NCI-H2227 (cell line): ENCODE data around the gene TMEM91.
A peak's percentile ranks its signal among the peaks of the same experiment; 100 is the strongest.
"Not testable (repeated sequence)": the region's sequence is repeated elsewhere in the genome, so short reads cannot be mapped to it uniquely, and the experiment has no call there.

Source experiments
- DNase-seq: peaks from one replicate; lab custom pipeline; 2025; ENCODE audit not compliant: unreplicated experiment; lab: John Stamatoyannopoulos, UW

Gene TMEM91

DNA sequence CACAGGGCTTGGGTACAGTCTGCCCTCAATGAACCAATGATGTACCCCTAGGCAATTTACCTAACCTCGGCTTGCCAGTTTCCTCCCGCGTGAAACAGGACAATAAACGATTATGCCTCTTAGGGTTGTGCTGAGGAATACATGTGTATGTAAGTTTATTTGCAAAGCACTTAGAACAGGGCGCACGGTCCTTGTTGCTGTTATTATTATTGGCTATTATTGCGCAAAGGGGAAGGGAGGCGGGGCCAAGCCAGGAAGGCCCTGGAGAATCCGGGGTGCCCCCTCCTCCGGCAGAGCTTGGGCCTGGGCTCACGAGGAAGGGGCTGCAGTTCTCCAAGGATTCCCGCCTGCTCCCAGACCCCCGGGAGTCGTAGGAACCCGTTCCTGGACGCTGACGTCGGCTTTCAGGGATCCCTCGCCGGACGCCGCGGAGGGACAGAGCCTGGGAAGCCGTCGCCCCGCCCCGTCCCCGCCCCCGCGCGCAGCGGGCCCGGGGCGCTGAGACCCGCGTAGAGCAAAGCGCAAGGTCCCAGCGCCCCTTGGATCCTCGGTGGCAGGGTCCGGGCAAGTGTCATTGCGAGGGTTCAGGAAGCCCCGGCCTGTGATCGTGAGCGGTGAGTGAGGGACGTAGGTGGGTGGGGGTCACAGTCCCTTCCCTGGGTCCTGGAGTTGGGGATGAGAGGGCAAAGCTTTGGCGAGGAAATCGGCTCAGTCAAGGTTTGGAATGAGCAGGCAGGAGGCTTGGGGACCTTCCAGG lies at the start of gene TMEM91:
Gene TMEM91 (plus strand): TSS at position 293 of the 757 bp plus-strand sequence. CDS start 1,777 bp downstream, outside the sequence.
- DNase-seq = peak; percentile 80

DNA sequence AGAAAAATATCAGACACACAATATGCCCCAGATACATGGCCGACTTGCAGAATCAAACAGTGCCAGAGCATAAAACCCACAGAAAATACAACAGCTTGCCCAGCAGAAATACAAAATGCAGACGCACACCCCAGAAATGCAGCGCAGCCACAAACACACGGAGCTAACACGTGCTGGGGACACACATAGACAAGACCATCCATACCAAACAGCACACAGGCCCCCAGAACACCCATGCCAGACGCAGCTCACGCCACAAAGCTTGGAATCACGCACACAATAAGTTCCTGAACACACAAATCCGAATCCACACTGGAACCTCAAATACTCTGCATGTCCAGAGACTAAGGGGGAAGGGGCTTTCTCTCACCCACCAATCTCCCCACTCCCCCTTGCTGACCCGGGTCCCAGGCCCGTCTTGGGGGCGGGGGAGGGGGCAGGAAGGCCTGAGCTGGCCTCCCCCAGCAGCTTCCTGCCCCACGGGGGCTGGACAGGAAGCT lies 49.2 kb upstream of the TMEM91 start:
- DNase-seq = no peak

DNA sequence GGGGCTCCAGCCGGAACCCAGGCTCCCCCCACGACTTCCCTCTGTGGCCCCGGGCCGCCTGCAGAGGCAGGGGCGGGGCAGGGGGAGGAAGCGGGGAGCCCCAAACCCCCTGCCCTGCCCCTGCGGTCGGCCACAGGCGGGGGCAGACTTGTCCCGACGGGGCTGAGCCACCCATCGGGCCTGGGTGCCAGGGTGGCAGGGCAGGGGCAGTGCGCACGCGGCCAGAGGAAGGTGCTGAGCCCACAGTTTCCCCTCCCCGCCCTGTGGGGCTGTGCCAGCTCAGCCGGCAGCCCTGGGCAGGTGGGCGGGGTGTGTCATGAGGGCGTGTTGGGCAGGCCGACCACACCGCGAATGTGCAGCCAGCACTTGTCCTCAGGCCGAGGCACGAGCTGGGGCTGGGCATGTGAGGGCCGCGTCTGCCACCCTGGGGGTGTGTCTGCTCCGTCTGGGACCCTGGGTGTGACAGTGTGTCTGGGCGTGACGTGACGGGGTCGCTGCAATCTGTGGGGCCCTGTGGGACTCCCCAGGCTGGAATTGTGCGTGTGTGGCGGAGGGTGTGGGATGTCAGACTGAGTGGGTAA lies 48.7 kb upstream of the TMEM91 start:
- no peak for DNase-seq

DNA sequence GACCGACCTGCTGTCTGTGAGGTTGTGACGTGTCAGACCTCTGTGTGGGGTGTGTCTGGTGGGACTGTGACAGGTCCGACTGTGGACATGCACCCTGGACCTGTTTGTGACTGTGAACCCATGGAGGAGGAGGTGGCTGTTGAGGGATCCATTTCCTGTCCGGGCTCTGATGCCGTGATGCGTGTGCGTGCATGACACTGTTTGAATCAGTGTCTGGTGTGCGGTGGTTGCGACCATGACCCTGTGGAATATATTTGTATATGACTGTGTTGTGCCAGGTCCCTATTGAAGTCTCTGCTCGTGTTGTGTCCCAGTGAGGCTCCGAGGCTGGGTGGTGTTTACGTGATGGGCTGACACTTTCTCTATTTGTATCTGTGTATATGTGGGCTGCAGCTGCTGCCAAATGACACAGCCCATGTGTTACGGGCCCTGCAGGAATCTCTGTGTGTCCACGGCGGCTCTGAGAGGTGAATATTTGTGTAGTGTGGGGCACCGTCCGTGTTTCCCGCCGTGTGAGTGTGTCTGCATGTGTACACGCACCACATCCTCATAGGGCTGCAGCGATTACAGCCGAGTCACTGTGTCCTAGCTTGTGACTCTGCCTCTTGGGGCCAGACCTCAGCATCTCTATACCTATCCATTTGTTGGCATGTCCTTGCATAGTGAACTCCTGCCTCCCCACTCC lies 48.0 kb upstream of the TMEM91 start:
- DNase-seq = no peak

DNA sequence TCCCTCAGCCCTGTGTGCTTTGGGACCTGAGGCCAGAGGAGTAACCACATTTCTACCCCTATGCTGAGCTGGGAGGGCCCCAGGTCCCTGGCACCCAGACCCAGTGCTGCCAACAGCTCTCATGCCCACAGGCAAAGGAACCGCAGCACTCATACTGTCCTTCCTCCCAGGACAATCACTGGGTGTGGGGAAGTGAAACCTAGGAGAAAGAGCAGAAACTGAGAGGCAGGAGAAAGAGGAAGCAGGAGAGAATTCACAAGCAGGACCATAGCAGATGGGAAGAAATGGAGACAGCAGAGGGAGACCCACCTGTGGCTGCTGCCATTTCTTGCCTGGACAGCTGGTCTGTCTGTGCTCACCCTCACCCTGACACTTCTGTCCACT lies 47.5 kb upstream of the TMEM91 start:
- no peak for DNase-seq

DNA sequence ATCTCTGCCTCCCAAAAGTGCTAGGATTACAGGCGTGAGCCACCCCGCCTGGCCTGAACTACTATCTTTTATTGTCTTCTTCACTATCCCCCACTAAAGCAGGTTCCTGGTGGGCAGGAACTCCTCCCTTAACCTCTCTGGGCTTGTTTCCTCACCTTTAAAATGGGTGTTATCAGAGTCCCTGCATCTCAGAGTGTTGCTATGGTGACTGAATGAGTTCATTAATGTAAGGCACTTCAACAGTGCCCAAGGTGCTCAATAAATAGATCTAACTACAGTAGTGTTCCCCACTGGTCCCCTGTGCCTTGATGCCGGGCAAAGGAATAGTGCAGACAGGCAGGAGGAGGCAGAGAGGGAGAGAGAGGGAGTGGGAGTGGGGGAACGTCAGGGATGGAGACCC lies 45.9 kb upstream of the TMEM91 start:
- DNase-seq = no peak

DNA sequence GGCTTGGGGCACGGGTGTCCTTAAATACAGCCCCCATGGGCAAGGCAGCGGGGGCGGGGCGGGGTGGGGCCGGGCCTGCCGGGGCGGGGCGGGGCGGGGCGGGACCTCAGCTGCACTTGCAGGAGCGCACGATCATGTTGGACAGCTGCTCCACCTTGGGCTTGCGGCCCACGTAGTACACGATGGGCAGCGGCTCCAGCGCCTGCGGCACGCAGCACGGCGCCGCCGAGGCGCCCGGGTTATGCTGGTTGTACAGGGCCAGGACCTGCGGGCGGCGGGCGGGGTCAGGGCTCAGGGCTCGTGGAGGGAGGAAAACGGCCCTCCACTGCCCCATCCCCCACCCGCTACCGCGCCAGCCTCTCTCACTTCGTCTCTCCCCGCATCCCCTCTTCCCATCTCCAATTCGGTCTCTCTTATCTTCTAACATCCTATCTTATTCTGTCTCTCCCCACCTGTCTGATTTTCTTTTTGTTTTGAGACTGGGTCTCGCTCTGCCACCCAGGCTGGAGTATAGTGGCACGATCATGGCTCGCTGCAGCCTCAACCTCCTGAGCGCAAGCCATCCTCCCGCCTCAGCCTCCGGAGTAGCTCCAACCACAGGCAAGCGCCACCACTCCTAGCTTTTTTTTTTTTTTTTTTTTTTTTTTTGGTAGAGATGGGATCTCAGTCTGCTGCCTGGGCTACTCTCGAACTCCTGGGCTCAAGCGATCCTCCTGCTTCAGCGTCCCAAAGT lies 45.2 kb upstream of the TMEM91 start:
- DNase-seq = peak; percentile 70

DNA sequence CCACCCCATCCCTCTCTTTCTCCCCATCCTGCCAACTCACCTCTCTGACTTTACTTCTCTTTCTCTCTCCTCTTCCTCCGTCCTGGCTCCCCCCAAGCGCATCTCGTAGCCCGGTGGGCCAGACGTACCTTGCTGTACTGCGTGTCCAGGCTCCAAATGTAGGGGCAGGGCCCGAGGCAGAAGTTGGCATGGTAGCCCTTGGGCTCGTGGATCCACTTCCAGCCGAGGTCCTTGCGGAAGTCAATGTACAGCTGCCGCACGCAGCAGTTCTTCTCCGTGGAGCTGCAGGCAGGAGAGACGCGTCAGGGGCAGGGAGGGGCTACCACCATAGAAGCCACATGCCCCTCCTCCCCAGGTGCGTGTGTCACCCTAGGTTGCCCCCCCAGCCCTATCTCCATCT lies 44.3 kb upstream of the TMEM91 start:
- DNase-seq = no peak

DNA sequence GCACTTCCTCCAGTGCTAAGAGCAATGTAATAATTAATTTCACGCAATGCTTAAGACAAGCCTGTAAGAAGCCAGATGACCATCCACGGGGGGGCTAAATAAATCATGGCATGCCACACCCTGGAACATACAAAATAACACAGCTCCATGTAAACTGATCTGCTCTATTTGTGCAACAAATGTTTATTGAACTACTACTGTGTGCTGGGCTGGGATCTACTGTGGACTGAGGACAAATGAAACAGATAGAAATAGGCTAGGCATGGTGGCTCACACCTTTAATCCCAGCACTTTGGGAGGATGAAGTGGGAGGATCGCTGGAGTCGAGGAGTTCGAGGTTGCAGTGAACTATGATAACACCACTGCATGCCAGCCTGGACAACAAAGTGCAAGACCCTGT lies 43.9 kb upstream of the TMEM91 start:
- DNase-seq = no peak

DNA sequence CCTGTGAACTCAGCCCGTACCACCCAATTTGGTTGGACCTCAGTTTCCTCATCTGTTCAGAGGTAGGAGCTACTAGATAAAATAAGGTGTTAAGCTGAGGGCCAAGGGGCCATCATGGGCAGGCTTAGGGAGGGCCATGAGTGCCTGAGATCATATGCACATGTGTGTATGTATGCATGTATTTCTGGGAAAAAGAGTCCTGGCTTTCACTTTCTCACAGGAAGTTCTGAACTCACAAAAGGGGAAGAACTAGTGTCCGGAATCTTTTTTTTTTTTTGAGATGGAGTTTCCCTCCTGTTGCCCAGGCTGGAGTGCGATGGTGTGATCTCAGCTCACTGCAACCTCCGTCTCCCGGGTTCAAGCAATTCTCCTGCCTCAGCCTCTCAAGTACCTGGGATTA lies 41.5 kb upstream of the TMEM91 start:
- no peak for DNase-seq

DNA sequence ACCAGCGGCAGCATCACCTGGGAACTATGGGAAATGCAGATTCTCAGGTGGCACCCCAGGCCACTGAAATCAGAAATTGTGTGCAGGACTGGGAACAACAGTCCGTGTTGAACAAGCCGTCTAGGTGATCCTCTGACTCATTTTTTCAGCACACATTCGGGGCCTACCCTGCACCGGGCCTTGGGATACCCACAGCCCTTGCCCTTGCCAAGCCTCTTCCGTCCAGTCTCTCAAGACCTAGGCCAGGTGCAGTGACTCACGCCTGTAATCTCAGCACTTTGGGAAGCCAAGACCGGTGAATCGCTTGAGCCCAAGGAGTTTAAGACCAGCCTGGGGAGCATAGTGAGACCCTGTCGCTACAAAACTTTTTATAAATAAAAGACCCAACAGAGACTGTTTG lies 40.9 kb upstream of the TMEM91 start:
- DNase-seq = no peak

DNA sequence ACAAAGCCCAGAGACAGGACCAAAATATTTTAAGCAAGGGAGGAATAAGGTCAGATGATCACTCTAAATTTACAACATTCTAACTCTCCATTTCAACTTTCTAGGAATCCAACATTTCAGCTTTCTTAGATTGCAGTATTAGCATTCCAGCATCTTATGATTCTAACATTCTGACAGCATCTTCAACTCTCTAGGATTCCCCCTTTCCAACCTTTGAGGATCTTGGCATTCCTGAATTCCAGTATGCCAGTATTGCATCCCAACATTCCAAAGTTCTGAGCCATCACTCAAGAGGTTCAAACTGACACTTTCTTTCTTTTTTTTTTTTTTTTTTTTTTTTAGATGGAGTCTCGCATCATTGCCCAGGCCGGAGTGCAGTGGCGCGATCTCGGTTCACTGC lies 36.4 kb upstream of the TMEM91 start:
- no peak for DNase-seq

DNA sequence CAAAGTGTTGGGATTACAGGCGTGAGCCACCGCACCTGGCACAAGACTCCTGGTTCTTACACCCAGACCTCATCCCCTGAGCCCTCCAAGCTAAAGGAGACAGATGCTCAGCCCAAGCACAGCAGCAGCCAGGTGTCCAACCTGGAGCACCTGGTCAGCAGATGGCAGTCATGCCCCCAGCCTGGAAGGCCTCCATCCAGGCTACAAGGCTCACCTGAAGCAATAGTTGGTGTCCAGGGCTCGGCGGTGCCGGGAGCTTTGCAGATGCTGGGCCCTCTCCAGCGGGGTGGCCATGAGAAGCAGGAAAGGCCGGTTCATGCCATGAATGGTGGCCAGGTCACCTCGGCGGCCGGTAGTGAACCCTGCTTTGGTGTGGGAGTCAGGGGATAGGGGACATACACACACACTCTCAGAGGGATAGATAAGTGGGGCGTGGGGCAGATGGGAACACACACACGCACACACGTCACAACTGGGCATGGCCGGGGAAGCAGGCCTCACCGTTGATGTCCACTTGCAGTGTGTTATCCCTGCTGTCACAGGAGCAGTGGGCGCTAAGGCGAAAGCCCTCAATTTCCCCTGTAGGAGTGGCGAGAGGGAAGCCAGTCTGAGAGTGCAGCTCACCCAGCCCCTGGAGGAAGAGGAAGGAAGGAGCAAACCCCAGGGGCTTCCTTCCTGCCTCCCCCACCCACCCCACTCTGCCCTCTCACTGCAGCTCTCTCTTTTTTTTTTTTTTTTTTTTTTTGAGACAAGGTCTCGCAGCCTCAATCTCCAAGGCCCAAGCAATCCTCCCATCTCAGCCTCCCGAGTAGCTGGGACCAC lies 34.5 kb upstream of the TMEM91 start:
- DNase-seq = no peak

DNA sequence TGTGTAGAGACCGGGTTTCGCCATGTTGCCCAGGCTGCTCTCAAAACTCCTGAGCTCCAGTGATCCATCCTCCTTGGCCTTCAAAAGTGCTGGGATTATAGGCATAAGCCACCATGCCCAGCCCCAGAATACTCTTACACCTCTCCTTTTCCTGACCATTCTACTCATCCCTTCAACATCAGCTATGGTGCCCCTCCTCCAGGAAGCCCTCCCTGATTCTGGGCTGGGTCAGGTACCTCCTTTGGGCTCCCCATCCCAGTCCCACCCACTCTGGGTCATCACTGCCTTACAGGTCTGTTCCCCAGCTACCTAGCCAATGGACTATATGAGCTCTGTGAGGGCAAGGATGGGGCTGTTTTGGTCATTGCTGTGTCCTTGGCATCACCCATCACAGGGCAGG lies 32.2 kb upstream of the TMEM91 start:
- no peak for DNase-seq

DNA sequence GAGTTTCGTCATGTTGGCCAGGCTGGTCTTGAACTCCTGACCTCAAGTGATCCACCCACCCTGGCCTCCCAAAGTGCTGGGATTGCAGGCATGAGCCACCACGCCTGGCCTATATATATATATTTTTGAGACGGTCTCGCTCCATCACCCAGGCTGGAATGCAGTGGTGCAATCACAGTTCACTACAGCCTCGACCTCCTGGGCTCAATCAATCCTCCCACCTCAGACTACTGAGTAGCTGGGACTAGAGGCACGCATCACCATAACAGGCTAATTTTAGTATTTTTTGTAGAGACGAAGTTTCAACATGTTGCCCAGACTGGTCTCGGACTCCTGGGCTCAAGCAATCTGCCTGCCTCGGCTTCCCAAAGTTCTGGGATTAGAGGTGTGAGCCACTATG lies 29.4 kb upstream of the TMEM91 start:
- DNase-seq = not testable (repeated sequence)

DNA sequence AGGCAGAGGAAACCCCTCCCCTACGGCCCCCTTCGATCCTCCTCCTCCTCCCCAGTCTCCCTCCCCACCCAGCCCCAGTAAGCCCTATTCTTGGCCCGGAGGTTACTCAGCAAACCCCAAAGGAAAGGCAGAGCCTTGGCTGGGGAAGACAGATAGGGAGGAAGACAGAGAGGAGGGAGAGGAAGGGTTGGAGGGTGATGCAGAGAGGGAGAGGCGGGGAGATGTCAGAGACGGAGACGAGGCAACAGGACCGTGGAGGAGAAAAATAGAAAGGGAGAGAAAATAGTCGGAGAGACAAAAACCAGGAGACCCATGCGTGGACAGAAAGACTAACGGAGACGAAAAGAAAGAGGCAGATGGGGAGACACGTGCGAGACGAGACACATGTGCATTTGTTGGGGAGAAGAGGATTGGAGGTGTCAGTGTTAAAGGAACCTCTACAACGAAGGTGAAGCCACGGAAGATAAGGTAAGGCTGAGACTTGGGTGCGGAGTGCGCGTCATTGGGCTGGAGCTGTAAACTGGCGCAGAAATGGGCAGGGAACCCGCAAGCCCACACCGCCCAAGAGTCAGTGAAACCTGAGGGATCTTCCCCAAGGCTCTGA lies 25.5 kb upstream of the TMEM91 start:
- DNase-seq = no peak

DNA sequence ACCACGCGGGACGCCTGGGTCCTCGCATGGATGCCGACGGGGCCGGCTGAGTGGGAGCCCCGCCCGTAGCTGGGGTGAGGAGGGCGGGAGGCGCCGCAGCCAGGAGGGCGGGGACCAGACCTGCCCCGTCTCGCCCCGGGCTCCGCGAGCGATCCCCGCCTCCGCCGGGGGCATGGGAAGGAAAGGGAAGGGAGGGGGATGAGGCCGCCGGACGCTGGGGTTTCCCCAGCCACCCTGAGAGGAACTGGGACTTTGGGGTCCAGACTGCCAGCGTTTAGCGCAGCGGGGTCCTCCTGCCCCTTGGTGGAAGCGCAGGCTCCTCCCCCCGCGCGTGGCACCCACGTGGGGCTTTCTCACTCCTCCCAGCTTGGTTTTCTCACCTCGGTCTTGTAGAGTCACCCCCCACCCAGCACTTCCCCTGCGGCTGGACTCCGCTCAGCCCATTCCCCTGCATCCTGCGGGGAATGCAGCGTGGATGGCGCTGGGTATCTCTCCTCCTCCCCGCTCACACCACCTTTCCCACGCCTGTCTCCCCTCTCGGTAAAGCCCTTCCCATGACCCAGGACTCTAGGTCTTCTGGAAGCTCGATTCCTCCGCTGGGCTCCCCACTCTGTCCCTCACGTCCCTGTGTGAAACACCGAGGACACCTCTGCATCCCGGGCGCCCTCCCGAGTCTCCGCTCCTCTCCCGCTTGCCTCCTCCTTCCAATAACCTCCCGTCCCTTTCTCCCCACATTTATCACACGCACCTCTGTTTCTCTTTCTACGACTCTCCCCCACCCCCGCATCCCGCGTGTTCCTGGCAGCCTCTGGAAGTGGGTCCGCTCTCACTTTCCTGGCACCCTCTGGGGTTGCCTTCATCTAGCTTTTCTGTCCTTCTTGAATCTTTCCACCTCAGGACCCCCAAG lies 24.7 kb upstream of the TMEM91 start:
- DNase-seq = peak; percentile 71

DNA sequence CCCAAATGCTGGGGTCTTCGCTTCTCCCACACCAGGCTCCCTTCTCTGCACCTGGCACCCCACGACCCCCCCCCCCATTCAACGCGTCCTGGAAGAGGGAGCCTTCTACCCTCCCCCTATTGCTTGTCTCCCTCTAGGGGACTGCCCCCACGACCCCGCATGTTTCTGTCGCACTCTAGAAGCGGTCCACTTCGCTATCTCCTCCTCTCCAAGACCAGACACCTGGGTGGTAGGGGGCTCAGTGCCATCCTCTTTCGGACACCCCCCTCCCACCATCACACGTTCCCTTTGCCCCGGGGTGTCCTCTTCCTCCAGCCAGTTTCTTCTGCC lies 24.1 kb upstream of the TMEM91 start:
- no peak for DNase-seq
